VCaP (cell line): ENCODE results near the gene SLC25A34.

ENCODE experiments used
- H3K27ac ChIP-seq: fragments of 450-650 bp; 2 replicates; pipeline ENCODE4 v1.5.1; 2017
- CTCF ChIP-seq: fragments of 450-650 bp; conservative IDR thresholded peaks from 2 replicates; pipeline ENCODE4 v1.5.1; 2017; ENCODE audit warnings: mild to moderate bottlenecking, moderate library complexity

SLC25A34 gene

GRCh38 chr1:15724949-15725880 lies 10.8 kb upstream of the SLC25A34 start:
- H3K27ac ChIP-seq = no peak overlapping the region
- TF ChIP-seq CTCF = no peak

GRCh38 chr1:15726508-15726907 lies 9.6 kb upstream of the SLC25A34 start:
- TF ChIP-seq CTCF = no peak

GRCh38 chr1:15727021-15727420 lies 9.0 kb upstream of the SLC25A34 start:
- no peak for TF ChIP-seq CTCF
- no peak overlapping the region for H3K27ac ChIP-seq

More at GRCh38 chr1:15726508-15726907, 9.6 kb upstream of the SLC25A34 start:
- no peak overlapping the region for H3K27ac ChIP-seq

GRCh38 chr1:15727424-15727823 lies 8.6 kb upstream of the SLC25A34 start:
- H3K27ac ChIP-seq = no peak overlapping the region
- TF ChIP-seq CTCF = no peak

- no peak overlapping the region for H3K27ac ChIP-seq
- no peak for TF ChIP-seq CTCF
Measured at GRCh38 chr1:15727866-15728534, 8.1 kb upstream of the SLC25A34 start.

GRCh38 chr1:15728937-15729657 lies 7.0 kb upstream of the SLC25A34 start:
- no peak for TF ChIP-seq CTCF
- no peak overlapping the region for H3K27ac ChIP-seq

GRCh38 chr1:15730423-15730822 lies 5.6 kb upstream of the SLC25A34 start:
- no peak overlapping the region for H3K27ac ChIP-seq
- no peak for TF ChIP-seq CTCF
